PC-3 (cell line): ENCODE data around the gene BRF1.

Experiments used
- EZH2 ChIP-seq: fragments of 300-600 bp; sonication (generic); IDR thresholded peaks from one replicate; pipeline ENCODE4 v1.6.1; 2017; ENCODE audit warnings: antibody characterized with exemption, mild to moderate bottlenecking, low read length; ENCODE audit not compliant: unreplicated experiment
- EZH2phosphoT487 ChIP-seq: fragments of 300-600 bp; sonication (generic); IDR thresholded peaks from 2 replicates; pipeline ENCODE4 v1.6.1; 2018; ENCODE audit warnings: mild to moderate bottlenecking, antibody characterized with exemption, low read length, borderline replicate concordance
- TF ChIP-seq, protein P1 (sequence below): fragments of 300-600 bp; sonication (generic); conservative IDR thresholded peaks from 2 replicates; pipeline ENCODE4 v1.5.1; 2017; ENCODE audit warnings: antibody characterized with exemption, low read depth, mild to moderate bottlenecking, low read length

DNA sequence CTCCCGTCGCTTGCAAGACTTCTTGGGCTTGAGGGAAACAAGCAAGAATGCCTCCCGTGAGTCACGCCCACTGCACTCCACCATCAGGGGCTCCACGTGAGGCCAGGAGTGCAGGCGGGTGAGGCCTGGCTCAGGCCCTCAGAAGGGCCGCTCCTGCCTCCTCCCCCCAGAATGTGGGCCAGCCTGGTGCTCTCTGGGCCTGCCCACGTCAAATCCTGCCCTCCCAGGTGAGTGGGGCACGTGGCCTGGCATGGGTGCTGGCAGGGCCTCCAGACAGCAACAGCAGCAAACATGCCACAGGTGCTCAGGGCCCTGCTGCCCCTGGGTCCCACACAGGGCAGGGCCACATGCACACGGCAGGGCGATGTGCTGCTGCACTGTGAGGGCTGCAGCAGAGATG, 83.0 kb downstream of the BRF1 start:
- TF ChIP-seq EZH2phosphoT487 (no peak), EZH2 (no peak)
- TF ChIP-seq, protein P1, sequence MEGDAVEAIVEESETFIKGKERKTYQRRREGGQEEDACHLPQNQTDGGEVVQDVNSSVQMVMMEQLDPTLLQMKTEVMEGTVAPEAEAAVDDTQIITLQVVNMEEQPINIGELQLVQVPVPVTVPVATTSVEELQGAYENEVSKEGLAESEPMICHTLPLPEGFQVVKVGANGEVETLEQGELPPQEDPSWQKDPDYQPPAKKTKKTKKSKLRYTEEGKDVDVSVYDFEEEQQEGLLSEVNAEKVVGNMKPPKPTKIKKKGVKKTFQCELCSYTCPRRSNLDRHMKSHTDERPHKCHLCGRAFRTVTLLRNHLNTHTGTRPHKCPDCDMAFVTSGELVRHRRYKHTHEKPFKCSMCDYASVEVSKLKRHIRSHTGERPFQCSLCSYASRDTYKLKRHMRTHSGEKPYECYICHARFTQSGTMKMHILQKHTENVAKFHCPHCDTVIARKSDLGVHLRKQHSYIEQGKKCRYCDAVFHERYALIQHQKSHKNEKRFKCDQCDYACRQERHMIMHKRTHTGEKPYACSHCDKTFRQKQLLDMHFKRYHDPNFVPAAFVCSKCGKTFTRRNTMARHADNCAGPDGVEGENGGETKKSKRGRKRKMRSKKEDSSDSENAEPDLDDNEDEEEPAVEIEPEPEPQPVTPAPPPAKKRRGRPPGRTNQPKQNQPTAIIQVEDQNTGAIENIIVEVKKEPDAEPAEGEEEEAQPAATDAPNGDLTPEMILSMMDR: no peak
